Measurements from ENCODE around the gene BRD9. TPM values are rescaled to one million over a fixed set of nuclear protein-coding genes. Genes with fewer than 3 reads are reported as not detected.

BRD9 gene
- total RNA-seq, 1 experiment from 2014 or later = 55.6 TPM

DNA sequence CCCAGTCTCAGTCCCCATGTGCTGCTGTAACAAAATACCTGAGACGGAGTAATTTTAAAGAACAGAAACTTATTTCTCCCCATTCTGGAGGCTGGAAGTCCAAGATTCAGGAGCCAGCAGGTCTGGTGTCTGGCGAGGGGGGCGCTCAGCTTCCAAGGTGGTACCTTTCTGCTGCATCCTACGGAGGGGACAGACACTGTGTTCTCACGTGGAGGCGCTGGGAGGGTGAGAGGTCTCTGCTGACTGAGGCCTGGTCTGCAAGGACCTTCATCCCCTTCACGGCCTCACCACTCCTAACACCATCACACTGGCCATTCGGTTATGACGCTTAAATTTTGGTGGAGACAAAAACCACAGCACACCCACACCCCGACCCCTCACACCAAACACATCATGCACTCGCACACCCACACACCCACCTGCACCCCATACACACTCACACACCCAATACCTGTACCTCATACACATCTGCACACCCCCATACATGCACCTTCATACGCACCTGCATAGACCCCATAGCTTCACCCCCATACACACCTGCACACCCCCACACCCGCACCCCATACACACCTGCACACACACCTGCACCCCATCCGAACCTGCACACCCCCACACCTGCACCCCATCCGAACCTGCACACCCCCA lies 32.0 kb downstream of the BRD9 start:
- Mint-ChIP-seq H3K4me3 (no peak overlapping the region), H3K4me1 (no peaks in the 10 kb centered on the region), H3K27me3 (ENCODE audit: low read depth) (no peaks in the 10 kb centered on the region), H3K27ac (no peak overlapping the region), H3K9me3 (no peaks in the 10 kb centered on the region), H3K36me3 (peaks cover 21% of the 10 kb centered on the region)
- TF ChIP-seq, protein P1, sequence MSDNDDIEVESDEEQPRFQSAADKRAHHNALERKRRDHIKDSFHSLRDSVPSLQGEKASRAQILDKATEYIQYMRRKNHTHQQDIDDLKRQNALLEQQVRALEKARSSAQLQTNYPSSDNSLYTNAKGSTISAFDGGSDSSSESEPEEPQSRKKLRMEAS (CRISPR knock-in tag; IDR thresholded peaks at IDR 0.05) = no peak
- TF ChIP-seq ZNF138 (CRISPR knock-in tag; conservative IDR thresholded peaks at IDR 0.05) (no peak), IRF2 (CRISPR knock-in tag; IDR thresholded peaks at IDR 0.05; ENCODE audit: borderline replicate concordance, low read depth) (no peak), MXD4 (CRISPR knock-in tag; IDR thresholded peaks at IDR 0.05; ENCODE audit: borderline replicate concordance) (no peak), KAT7 (CRISPR knock-in tag; IDR thresholded peaks at IDR 0.05; ENCODE audit: borderline replicate concordance) (no peak), ESRRA (CRISPR knock-in tag; IDR thresholded peaks at IDR 0.05; ENCODE audit: borderline replicate concordance) (no peak)
- TF ChIP-seq, protein P2, sequence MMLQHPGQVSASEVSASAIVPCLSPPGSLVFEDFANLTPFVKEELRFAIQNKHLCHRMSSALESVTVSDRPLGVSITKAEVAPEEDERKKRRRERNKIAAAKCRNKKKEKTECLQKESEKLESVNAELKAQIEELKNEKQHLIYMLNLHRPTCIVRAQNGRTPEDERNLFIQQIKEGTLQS (CRISPR knock-in tag; conservative IDR thresholded peaks at IDR 0.05) = no peak
- TF ChIP-seq, protein P3, sequence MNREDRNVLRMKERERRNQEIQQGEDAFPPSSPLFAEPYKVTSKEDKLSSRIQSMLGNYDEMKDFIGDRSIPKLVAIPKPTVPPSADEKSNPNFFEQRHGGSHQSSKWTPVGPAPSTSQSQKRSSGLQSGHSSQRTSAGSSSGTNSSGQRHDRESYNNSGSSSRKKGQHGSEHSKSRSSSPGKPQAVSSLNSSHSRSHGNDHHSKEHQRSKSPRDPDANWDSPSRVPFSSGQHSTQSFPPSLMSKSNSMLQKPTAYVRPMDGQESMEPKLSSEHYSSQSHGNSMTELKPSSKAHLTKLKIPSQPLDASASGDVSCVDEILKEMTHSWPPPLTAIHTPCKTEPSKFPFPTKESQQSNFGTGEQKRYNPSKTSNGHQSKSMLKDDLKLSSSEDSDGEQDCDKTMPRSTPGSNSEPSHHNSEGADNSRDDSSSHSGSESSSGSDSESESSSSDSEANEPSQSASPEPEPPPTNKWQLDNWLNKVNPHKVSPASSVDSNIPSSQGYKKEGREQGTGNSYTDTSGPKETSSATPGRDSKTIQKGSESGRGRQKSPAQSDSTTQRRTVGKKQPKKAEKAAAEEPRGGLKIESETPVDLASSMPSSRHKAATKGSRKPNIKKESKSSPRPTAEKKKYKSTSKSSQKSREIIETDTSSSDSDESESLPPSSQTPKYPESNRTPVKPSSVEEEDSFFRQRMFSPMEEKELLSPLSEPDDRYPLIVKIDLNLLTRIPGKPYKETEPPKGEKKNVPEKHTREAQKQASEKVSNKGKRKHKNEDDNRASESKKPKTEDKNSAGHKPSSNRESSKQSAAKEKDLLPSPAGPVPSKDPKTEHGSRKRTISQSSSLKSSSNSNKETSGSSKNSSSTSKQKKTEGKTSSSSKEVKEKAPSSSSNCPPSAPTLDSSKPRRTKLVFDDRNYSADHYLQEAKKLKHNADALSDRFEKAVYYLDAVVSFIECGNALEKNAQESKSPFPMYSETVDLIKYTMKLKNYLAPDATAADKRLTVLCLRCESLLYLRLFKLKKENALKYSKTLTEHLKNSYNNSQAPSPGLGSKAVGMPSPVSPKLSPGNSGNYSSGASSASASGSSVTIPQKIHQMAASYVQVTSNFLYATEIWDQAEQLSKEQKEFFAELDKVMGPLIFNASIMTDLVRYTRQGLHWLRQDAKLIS (CRISPR knock-in tag; IDR thresholded peaks at IDR 0.05; ENCODE audit: borderline replicate concordance) = no peak
- TF ChIP-seq, protein P4, sequence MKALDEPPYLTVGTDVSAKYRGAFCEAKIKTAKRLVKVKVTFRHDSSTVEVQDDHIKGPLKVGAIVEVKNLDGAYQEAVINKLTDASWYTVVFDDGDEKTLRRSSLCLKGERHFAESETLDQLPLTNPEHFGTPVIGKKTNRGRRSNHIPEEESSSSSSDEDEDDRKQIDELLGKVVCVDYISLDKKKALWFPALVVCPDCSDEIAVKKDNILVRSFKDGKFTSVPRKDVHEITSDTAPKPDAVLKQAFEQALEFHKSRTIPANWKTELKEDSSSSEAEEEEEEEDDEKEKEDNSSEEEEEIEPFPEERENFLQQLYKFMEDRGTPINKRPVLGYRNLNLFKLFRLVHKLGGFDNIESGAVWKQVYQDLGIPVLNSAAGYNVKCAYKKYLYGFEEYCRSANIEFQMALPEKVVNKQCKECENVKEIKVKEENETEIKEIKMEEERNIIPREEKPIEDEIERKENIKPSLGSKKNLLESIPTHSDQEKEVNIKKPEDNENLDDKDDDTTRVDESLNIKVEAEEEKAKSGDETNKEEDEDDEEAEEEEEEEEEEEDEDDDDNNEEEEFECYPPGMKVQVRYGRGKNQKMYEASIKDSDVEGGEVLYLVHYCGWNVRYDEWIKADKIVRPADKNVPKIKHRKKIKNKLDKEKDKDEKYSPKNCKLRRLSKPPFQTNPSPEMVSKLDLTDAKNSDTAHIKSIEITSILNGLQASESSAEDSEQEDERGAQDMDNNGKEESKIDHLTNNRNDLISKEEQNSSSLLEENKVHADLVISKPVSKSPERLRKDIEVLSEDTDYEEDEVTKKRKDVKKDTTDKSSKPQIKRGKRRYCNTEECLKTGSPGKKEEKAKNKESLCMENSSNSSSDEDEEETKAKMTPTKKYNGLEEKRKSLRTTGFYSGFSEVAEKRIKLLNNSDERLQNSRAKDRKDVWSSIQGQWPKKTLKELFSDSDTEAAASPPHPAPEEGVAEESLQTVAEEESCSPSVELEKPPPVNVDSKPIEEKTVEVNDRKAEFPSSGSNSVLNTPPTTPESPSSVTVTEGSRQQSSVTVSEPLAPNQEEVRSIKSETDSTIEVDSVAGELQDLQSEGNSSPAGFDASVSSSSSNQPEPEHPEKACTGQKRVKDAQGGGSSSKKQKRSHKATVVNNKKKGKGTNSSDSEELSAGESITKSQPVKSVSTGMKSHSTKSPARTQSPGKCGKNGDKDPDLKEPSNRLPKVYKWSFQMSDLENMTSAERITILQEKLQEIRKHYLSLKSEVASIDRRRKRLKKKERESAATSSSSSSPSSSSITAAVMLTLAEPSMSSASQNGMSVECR (CRISPR knock-in tag; IDR thresholded peaks at IDR 0.05; ENCODE audit: borderline replicate concordance) = no peak
- DNase-seq (ENCODE audit: low spot score) = no peak
- ChIA-PET POLR2A (no interaction called here), CTCF (no interaction called here)
- no peak for ATAC-seq

DNA sequence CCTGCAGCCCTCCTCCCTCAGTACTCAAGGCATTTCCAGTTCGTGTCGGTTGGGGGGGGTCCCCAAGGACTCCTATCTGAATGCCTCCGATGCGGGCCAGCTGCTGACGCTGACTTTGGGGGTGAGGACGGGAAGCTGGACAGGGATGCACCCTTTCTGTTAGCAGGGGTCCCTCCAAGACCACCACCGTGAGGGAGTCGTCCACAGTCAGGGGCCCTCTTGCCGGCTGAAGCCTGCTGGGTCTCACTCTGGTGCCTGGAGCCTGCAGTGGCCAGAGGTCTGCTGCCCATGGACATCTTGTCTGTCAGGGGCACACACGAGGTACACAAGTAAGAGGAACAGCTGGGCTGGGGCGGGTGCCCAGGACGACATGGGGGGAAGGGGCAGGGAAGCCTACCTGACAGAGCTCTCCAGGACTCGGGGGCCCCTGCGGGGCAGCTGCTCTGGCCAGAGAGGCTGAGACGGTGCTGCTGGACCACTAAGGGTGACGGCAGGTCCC lies 32.8 kb downstream of the BRD9 start:
- Mint-ChIP-seq H3K27me3 (ENCODE audit: low read depth) (no peaks in the 10 kb centered on the region), H3K4me3 (no peak overlapping the region), H3K9me3 (no peaks in the 10 kb centered on the region), H3K27ac (no peak overlapping the region), H3K4me1 (no peaks in the 10 kb centered on the region), H3K36me3 (peaks cover 16% of the 10 kb centered on the region)
- DNase-seq (ENCODE audit: low spot score) (no peak), ATAC-seq (no peak)
- POLR2A ChIA-PET = no interaction called here
- CTCF ChIA-PET = no interaction called here
- TF ChIP-seq ZBTB21 (CRISPR knock-in tag; IDR thresholded peaks at IDR 0.05; ENCODE audit: borderline replicate concordance) (no peak), CREM (CRISPR knock-in tag; IDR thresholded peaks at IDR 0.05) (no peak), SMAD4 (CRISPR knock-in tag; IDR thresholded peaks at IDR 0.05) (no peak), ZNF138 (CRISPR knock-in tag; conservative IDR thresholded peaks at IDR 0.05) (no peak), ZNF219 (CRISPR knock-in tag; IDR thresholded peaks at IDR 0.05; ENCODE audit: borderline replicate concordance) (no peak), EMX1 (CRISPR knock-in tag; IDR thresholded peaks at IDR 0.05) (no peak), RELA (CRISPR knock-in tag; IDR thresholded peaks at IDR 0.05; ENCODE audit: borderline replicate concordance) (no peak), ZNF121 (CRISPR knock-in tag; IDR thresholded peaks at IDR 0.05) (no peak), PRRX2 (CRISPR knock-in tag; IDR thresholded peaks at IDR 0.05) (no peak)
- TF ChIP-seq, protein P5, sequence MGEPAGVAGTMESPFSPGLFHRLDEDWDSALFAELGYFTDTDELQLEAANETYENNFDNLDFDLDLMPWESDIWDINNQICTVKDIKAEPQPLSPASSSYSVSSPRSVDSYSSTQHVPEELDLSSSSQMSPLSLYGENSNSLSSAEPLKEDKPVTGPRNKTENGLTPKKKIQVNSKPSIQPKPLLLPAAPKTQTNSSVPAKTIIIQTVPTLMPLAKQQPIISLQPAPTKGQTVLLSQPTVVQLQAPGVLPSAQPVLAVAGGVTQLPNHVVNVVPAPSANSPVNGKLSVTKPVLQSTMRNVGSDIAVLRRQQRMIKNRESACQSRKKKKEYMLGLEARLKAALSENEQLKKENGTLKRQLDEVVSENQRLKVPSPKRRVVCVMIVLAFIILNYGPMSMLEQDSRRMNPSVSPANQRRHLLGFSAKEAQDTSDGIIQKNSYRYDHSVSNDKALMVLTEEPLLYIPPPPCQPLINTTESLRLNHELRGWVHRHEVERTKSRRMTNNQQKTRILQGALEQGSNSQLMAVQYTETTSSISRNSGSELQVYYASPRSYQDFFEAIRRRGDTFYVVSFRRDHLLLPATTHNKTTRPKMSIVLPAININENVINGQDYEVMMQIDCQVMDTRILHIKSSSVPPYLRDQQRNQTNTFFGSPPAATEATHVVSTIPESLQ (CRISPR knock-in tag; IDR thresholded peaks at IDR 0.05) = no peak
- TF ChIP-seq, protein P6, sequence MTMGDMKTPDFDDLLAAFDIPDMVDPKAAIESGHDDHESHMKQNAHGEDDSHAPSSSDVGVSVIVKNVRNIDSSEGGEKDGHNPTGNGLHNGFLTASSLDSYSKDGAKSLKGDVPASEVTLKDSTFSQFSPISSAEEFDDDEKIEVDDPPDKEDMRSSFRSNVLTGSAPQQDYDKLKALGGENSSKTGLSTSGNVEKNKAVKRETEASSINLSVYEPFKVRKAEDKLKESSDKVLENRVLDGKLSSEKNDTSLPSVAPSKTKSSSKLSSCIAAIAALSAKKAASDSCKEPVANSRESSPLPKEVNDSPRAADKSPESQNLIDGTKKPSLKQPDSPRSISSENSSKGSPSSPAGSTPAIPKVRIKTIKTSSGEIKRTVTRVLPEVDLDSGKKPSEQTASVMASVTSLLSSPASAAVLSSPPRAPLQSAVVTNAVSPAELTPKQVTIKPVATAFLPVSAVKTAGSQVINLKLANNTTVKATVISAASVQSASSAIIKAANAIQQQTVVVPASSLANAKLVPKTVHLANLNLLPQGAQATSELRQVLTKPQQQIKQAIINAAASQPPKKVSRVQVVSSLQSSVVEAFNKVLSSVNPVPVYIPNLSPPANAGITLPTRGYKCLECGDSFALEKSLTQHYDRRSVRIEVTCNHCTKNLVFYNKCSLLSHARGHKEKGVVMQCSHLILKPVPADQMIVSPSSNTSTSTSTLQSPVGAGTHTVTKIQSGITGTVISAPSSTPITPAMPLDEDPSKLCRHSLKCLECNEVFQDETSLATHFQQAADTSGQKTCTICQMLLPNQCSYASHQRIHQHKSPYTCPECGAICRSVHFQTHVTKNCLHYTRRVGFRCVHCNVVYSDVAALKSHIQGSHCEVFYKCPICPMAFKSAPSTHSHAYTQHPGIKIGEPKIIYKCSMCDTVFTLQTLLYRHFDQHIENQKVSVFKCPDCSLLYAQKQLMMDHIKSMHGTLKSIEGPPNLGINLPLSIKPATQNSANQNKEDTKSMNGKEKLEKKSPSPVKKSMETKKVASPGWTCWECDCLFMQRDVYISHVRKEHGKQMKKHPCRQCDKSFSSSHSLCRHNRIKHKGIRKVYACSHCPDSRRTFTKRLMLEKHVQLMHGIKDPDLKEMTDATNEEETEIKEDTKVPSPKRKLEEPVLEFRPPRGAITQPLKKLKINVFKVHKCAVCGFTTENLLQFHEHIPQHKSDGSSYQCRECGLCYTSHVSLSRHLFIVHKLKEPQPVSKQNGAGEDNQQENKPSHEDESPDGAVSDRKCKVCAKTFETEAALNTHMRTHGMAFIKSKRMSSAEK (CRISPR knock-in tag; IDR thresholded peaks at IDR 0.05; ENCODE audit: borderline replicate concordance) = no peak

Data from WTC11 (cell line).